Measurements from ENCODE around the gene S1PR1.

- TF ChIP-seq CTCF (IDR thresholded peaks at IDR 0.05) (no peak), POLR2A (IDR thresholded peaks at IDR 0.05) (no peak), POLR2AphosphoS5 (IDR thresholded peaks at IDR 0.05) (no peak)
These were observed 1.6 kb upstream of the S1PR1 start for GRCh38 chr1:101235216-101235695.

All from sigmoid colon (tissue), 4 donors.